SK-N-MC (cell line): Measurements from ENCODE around the gene PCNT.

Experiments used
- EZH2 ChIP-seq: fragments of 200-600 bp; sonication (generic); IDR thresholded peaks from one replicate; pipeline ENCODE4 v1.6.1; 2017; ENCODE audit warnings: antibody characterized with exemption
- FOXP2 ChIP-seq: optimal IDR thresholded peaks from 2 replicates; pipeline ENCODE3; 2011; ENCODE audit warnings: mild to moderate bottlenecking, moderate library complexity; ENCODE audit not compliant: insufficient read depth; ENCODE audit errors: extremely low read length, control extremely low read depth
- POLR2AphosphoS5 ChIP-seq: IDR thresholded peaks from 2 replicates; pipeline ENCODE4 v1.6.1; 2012; ENCODE audit warnings: mild to moderate bottlenecking, low read depth, low read length, borderline replicate concordance

DNA sequence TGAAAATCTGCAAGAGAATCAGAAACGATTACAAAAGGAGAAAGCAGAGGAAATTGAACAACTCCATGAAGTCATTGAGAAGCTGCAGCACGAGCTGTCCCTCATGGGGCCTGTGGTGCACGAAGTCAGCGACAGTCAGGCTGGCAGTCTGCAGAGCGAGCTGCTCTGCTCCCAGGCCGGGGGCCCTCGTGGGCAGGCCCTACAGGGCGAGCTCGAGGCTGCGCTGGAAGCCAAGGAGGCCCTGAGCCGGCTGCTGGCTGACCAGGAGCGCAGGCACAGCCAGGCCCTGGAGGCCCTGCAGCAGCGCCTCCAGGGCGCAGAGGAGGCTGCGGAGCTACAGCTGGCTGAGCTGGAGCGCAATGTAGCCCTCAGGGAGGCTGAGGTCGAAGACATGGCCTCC is 87.3 kb downstream of the PCNT start:
- TF ChIP-seq POLR2AphosphoS5: no peak
- TF ChIP-seq EZH2: no peak
- no peak for TF ChIP-seq FOXP2
